GM21515 (cell line): ENCODE results near the gene LRRC37A3.
"Not testable (repeated sequence)": the region's sequence is repeated elsewhere in the genome, so short reads cannot be mapped to it uniquely, and the experiment has no call there.

ENCODE experiments used
- ATAC-seq: cut with Tn5 transposase; IDR thresholded peaks from one replicate; pipeline ENCODE4 v1.9.1; 2021; ENCODE audit not compliant: unreplicated experiment

Gene LRRC37A3

DNA sequence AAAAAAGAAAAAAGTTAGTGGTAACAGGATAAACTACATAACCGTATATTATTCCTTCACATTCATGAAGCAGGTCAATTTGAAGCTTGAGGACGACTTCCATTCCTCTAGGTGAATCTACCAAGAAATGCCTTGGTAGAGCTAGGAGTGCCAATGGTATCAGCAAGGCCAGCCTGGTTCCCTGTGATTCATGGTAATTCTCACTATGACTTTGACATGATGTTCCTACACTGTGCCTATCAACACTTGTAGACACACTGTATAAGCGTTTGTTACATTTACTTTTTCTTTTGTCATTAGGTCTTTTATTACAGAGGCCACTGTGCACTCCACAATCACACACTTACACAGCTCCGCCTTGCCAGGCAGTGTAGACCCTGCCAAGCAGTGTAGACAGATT lies 7.2 kb upstream of the LRRC37A3 start:
- not testable (repeated sequence) for ATAC-seq

DNA sequence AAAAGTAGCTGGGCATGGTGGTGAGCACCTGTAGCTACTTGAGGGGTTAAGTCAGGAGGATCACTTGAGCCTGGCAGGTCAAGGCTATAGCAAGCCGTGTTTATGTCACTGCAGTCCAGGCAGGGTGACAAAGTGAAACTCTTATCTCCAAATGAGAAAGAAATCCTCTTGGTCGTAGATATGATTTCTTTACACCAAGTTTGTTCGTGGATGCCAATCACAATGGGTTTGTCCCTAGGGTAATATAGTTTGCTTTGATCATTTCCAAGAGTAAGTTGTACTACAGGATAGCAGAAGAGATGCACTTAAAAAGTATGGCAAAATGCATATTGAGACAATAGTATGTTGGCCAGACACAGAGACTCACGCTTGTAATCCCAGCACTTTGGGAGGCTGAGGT lies 6.0 kb upstream of the LRRC37A3 start:
- not testable (repeated sequence) for ATAC-seq

DNA sequence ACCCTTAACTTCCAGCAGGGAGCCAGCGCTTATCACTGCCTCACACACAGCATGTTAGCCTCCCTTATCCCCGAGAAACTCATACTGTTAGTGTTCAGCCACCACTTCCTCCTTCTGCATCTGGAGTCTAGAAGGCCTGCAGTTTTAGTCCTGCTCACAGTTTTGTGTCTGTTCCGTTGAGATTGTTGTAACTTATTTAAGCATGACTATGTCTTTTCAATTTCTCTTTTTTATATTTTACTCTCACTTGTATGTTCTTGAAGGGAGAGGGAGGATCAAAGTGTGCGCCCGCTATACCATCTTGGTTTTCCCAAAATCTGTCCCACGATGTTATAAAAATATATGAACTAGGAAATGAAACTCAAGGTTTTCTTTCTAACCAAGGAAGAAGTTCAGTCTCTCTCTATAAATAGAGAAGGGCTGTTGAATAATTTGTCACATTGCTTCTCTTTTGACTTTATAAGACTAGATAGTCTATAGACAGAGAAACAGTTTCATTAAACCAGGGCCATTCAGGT lies 3.8 kb upstream of the LRRC37A3 start:
- peak; percentile 34 for ATAC-seq

DNA sequence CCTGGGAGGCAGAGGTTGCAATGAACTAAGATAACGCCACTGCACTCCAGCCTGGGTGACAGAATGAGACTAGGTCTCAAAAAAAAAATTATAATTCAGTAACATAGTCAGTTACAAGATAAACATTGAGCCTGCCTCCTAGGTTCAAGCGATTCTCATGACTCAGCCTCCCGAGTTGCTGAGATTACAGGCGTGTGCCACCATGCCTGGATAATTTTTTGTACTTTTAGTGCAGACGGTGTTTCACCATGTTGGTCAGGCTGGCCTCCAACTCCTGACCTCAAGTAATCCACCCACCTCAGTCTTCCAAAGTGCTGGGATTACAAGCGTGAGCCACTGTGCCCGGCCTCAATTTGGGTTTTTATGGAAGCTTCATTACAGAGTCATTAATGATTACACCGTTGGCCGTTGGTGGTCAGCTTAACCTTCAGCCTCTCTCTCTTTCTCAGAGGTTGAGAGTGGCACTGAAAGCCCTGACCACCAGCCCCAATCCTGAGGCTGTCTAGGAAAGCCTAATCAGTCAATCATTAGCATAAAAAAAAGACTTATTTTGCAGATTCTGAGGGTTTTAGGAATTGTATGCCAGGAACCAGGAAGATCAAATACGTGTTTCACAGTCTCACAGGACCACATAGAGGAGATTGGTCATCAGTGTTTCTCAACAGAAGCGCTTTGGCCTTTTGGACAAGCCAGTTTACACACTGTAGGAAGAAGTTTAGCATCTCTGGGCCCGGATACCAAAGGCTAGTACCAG lies 1.3 kb upstream of the LRRC37A3 start:
- ATAC-seq, result no peak

DNA sequence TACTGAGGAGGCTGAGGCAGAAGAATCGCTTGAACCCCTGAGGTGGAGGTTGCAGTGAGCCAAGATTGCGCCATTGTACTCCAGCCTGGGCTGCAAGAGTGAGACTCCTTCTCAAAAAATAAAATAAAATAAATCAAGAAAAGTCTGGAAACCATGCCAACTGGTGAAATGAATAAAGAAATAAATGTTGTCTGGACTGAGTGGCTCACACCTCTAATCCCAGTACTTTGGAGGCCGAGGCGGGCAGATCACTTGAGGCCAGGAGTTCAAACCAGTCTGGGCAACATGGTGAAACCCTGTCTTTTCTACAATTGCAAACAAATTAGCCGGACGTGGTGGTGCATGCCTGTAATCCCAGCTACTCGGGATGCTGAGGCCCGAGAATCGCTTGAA lies 744 bp upstream of the LRRC37A3 start:
- ATAC-seq, result no peak

DNA sequence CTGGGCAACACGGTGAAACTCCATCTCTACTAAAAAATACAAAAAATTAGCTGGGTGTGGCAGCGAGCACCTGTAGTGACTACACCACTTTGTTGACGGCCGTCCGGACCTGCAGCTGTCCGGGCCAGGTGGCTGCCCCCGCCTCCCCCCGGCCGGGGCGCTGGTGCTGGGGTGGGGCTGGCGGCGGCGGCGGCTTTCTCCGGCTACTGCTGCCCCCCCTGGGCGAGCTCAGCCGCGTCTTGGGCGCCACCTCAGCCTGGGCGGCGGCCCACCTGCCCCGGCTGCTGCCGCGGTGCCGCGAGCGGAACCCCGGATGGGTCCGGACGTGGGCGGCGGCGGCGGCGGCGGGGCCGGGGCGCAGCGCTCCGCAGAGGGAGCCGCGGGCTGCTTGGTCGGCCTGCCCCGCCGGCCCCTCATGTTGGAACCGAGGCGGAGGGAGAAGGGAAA lies 413 bp downstream of the LRRC37A3 start:
- ATAC-seq, result peak; percentile 48

DNA sequence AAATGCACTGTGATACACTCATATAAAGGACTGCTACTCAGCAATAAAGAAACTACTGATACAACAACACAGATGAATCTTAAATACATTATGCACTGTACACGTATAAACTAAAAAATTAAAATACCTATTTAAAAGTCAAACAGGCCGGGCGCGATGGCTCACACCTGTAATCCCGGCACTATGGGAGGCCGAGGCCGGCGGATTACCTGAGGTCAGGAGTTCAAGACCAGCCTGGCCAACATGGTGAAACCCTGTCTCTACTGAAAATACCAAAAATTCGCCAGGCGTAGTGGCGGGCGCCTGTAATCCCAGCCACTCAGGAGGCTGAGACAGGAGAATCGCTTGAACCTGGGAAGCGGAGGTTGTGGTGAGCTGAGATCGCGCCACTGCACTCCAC lies 1.7 kb downstream of the LRRC37A3 start:
- not testable (repeated sequence) for ATAC-seq

DNA sequence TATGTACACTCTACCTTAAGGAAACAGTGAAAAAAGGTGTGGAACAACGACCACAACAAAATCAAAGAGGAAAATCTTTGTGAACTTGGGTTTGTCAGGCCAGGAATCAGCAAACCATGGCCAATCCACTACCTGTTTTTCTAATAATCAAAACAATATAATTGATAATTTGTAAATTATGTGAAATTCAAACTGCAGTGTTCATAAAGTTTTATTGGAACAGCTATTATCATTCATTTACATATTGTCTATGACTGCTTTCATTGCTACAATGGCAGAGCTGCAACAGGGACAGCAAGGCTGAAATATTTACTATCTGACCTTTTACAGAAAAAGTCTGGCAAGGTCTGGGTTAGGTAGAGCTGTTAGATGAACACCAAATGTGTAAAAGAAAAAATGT lies 4.0 kb downstream of the LRRC37A3 start:
- ATAC-seq, result not testable (repeated sequence)

DNA sequence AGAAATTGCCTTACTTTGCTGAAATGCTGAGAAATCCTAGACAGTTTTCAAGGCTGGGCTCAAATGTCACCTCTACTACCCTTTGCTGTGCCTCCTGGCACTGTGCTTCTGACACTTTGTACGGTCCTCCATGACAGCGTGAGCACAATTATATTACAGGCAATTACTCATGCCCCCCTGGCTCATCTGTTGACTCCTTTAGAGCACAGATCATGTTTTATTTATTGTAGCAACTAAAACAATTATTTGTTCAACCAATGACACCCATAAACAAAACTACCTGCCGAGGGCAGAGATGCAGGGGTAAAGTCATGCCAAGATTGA lies 9.1 kb downstream of the LRRC37A3 start:
- not testable (repeated sequence) for ATAC-seq

DNA sequence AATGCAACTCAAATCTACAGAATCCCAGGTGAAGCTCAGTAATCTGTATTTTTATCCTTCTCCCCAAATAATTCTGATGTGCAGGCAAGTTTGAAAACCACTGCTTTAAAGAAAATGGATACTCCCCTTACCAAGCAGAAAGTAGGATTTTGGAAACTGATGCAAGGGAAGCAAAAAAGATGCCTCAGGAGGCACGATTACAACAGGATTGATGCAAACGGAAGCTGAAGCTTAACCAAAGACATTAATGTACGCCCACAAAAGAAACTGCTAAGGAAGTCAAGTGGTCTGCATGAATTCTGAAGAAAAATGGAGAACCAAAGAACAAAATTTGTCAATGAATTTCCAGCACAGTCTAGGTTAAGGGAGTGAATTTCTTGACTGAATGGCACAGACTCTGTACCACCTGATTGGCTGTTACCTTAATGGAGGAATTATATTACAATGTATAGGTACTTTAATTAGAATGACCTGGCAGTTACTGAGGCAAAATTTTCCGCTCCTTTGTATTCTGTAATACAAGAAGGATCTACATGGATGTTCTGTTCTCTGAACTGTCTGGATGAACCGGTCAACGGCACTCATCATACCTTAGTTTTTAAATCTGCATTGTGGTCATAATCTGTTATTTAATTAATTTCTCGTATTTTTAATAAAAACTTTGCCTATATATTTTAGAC lies 9.6 kb downstream of the LRRC37A3 start:
- ATAC-seq, result not testable (repeated sequence)

DNA sequence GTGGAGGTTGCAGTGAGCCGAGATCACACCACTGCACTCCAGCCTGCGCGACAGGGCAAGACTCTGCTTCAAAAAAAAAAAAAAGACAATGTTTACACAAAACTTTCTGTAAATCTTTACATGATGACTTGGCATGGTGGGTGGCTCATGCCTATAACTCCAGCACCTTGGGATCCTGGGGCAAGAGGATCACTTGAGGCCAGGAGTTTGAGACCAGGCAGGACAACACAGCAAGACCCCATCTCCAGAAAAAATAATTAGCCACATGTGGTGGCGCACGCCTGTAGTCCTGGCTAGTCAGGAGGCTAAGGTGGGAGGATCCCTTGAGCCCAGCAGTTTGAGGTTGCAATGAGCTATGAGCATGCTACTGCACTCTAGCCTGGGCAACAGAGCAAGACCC lies 15.2 kb downstream of the LRRC37A3 start:
- not testable (repeated sequence) for ATAC-seq

DNA sequence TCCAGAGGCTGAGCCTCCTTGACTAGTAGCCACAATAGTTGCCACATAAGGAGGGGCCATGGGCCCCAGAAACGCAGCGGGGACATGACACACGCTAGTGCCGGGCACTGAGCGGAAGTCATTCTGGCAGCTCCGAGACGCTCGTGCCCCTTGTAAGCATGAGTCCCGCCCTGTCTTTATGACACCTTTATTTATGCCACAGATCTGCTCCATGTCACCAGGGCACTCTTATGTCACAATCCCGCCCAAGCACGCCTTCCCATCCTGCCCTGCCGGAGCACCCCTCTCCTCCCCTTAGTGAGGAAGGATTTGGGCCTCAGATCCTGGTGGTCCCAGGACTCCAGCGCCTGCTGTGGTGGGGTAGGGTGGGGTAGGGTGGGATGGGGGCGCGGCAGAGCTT lies 22.1 kb downstream of the LRRC37A3 start:
- not testable (repeated sequence) for ATAC-seq

DNA sequence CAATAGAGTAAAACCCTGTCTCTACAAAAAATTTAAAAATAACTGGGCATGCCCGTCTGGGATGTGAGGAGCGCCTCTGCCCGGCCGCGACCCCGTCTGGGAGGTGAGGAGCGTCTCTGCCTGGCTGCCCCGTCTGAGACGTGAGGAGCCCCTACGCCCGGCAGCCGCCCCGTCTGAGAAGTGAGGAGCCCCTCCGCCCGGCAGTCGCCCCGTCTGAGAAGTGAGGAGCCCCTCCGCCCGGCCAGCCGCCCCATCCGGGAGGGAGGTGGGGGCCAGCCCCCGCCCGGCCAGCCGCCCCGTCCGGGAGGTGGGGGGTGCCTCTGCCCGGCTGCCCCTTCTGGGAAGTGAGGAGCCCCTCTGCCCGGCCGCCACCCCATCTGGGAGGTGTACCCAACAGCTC lies 45.1 kb downstream of the LRRC37A3 start:
- not testable (repeated sequence) for ATAC-seq

DNA sequence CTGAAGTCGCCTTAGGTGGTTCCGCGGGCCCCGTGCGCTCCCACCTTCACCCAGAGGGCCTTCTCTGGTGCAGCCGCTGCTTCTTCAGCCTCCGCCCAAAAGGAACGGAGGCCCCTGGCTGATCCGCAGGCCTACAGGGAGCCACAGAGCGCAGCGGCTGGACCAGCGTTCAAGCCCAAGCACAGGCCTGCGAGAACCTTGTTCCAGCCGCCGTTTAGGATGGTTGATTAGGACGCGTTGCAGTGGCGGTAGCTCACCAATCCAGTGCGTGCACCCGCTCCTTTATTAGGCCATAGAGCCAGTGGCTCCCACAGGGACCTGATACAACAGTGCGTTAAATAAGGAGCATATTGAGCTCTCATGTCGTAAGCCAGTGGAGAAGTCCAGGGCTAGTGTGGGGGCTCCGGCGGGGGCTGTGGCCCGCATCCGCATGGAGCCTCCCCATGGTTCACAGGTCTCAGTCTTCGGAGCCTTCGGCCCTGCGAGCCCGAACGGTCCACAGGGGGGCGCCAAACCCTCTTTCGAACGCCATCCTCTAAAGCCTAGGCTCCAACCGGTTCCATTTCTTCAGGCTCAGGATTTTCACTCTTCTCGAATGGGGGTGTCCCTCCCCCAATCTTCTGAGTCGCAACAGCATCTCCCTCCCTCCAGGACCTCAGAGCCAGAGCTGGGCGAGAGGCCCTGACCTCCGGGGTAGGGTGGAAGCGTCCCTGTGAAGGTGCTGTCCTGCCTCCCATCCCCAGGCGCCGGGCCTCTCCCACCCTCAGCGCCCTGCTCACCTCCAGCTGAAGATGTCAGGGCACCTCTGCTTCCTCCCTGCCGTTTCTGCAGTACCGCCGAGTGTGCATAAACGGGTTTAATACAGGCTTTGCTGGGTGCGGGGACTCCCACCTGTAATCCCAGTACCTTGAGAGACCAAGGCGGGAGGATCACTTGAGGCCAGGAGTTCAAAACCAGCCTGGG lies 71.5 kb downstream of the LRRC37A3 start:
- not testable (repeated sequence) for ATAC-seq

DNA sequence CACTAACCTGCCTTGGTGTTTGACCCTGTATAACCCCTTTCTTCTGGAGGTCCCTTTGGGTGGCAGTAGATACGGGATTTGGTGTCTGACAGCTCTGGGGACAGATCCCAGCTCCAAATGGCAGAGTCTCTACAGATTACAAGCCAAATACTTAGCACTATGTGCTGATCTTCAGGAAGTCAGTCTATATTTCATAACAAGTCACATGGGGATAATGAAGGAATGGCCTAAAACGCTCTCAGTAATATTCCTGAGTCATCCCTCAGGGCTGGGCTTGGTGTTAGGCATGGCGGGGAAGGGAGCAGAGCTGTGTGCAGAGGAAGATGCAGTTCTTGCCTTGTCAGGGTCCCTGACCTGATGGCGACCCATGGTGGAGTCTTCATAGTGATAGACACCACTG lies 72.4 kb downstream of the LRRC37A3 start:
- not testable (repeated sequence) for ATAC-seq

DNA sequence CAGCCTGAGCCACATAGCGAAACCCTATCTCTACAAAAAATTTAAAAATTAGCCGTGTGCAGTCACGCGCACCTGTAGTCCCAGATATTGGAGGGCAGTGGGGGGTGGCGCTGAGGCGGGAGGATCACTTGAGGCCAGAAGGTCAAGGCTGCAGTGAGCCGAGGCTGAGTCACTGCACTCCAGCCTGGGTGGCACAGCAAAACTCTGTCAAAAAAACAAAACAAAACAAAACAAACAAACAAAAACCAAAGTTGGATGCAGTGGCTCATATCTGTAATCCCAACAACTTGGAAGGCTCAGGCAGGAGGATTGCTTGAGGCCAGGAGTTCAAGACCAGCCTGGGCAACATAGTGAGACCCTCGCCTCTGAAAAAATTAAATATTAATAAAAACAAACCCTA lies 75.4 kb downstream of the LRRC37A3 start:
- not testable (repeated sequence) for ATAC-seq

DNA sequence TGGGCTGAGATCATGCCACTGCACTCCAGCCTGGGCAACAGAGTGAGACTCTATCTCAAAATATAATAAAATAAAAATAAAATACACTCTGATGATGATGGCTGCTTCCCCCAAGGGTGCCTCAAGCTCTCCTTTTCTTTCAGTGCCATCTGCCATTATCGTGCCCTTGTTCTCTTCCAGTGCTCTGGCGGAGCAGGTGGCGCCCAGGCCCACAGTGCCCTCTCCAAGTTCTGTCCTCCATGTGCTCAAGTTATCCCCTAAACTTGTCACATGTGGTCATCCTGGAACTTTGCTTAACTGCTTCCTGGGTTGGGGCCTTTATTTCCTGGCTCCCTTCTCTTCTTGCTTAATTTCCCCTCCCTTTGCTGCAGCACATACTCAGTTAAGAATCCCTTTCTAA lies 76.4 kb downstream of the LRRC37A3 start:
- ATAC-seq, result not testable (repeated sequence)

DNA sequence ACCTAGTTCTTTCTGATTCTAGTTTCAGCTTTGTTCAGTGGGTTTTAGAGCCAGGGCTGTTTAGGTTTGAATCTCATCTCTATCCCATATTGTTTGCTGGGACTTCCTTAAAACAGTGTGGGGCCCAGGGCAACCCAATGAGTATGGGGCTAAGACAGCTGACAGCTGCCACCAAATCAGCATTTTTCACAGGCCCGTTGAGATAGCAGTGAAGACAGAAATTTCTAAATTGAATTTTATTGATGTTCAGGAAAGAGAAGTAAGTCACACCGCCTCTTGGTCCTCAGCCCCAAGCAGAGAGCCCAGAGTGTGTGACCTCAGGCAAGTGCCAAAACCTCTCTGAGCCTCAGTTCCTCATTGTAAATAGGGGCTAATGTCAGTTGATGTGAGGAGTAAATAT lies 78.3 kb downstream of the LRRC37A3 start:
- not testable (repeated sequence) for ATAC-seq

DNA sequence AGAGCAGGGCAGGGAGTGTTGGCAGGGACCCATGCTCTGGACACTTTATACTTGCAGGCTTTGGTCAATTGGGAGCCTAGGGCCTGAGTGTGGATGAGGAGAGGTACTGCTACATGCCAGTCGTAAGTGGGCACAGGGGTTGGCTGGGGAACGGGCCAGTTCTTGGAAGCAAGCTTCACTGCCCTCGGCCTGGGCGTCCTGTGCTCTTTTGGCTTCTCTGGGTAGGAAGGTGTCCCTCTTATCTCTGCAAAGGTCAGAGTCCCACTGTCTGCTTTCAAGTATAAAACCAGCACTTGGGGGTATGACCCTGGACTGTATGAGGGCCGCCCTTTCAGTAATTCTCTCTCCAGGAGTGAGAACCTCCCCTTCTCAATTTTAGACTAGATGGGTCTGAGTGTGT lies 80.8 kb downstream of the LRRC37A3 start:
- ATAC-seq, result not testable (repeated sequence)

DNA sequence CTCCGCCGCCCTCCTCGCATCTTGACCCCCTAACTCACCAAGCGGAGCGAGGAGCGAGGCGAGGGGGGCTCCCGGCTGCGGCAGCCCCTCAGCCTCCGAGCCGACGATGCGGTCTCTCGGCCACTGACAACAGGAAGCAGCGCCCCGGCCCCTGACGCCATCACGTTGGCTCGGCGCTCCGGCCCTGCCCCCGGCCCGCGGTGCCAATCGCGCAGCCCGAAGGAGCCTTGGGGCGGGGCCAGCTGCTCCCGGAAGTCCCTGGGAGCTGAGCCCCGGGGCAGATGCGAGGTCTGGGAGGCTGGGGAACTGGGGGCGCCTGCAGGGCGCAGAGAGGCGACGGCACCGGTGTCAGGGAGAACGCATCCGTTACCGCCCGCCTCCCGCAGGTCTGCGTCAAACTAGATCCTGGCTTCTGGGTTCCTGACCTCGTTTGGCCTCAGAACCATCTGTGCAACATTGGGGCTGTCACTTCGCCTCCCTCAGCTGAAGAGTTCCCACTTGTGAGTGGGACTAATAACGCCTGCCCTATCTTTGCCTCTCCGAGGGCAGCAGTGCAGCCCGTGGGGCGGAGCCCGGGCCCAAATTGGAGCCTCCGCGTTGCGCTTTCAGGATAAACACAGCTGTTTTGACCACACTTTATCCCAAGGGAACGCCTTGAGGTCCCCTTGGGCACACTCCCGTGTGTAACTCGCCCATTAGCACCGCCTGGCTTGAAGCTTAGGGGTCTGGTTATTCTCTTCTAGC lies 82.1 kb downstream of the LRRC37A3 start:
- ATAC-seq, result peak; percentile 95
